ENCODE measurements around the gene CATSPER4.

CATSPER4 gene

GRCh38 chr1:26164861-26165842, 25.2 kb upstream of the CATSPER4 start:
- DNase-seq = no peak

DNA sequence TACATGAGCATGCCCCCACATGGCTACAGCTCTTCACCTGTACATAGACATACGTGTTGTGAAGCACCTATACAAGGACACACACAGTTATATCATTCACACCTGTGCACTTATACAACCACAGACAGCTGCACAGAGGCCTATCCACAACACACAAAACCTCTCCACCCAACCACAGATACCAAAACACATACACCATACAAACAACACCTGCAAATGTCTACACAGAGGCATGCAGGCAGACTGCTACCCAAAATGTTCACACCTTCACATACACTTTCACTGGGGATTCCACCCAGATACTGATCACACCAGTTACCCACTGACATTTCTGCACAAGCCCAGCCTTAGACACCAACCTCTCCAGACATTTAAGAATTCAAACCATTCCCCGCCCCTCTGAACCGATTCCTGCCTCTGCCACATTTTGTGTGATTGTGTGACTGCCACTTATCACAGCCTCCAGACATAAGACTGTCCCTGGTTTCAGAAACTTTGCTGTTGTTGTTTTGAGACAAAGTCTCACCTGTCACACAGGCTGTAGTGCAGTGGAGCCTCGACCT, 23.6 kb upstream of the CATSPER4 start:
- DNase-seq = no peak

GRCh38 chr1:26168410-26169197, 21.8 kb upstream of the CATSPER4 start, which contains the start of gene C1orf232:
C1orf232 (minus strand) TSS chr1:26168963; CDS start chr1:26168499, 464 bp downstream.
- no peak for DNase-seq

DNA sequence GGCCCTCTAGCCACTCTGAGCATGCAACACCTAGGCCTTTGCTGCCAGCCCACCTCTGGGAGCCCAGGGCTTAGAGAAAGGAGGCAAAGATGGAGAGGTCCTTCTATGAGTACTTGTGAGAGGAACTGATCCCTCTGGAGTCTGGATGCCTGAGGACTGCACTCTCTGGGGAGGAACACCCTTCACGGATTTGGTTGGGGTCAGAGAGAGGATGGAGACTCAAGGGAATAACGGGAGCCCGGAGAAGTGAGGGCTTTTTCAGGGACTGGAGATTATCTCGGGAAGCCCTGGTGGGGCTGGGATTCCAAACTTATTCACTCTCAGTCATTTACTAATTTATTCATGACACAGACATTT, 21.2 kb upstream of the CATSPER4 start:
- no peak for DNase-seq

GRCh38 chr1:26169669-26170471, 20.5 kb upstream of the CATSPER4 start, which contains the start of gene ZNF593:
ZNF593 (plus strand) TSS chr1:26169908; CDS start chr1:26169984, 76 bp downstream.
- peak; percentile 87 for DNase-seq

- DNase-seq = no peak
Measured at GRCh38 chr1:26170472-26170821, 20.0 kb upstream of the CATSPER4 start.

- no peak for DNase-seq
Measured at GRCh38 chr1:26171084-26172072, 19.0 kb upstream of the CATSPER4 start, which contains the start of gene ZNF593OS. ZNF593OS (minus strand) TSS chr1:26171832; CDS start chr1:26171661, 171 bp downstream.

DNA sequence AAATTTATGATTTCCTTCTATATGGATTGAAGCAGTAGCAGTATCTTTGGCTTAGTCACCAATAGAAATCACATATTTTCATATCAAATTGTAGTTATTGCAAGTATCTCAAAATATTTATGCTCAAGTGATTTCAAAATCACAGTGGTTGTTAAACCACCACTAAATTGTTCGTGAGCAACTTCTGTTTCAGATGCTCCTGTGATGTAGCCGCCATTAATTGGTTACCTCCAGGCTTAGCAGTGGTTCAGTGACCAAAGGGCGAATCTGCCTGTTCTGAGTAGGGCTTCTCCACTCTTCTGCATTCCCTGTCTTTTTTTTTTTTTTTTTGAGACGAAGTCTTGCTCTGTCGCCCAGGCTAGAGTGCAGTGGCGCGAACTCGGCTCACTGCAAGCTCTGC, 15.1 kb upstream of the CATSPER4 start:
- DNase-seq = no peak

DNA sequence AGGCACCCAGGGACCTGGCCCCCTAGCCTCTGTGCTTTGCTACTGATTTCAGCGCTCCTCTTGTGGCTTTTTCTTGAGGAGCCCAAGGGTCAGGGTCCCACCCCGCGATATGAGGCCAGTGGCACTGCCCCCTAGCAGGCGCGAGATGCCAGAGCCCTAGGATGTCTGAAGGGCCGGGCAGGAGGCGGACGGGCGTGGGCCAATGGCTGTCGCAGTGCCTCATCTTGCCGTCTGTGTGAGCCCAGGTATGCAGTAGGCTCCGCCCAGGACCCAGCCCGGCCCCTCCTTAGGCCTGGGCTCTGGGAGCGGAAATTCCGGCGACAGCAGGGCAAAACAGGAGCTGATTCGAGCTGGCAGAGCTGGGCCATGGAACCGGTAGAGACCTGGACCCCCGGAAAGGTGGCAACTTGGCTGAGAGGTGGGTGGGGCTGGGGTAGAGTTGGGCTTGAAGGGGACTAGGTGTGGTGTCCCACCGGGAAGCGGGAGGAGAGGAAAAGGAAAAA, 13.2 kb upstream of the CATSPER4 start, which contains the start of gene CNKSR1:
Gene CNKSR1 (plus strand): TSS at position 310 of the 503 bp plus-strand sequence. CDS start 57 bp downstream, at position 367.
- DNase-seq = no peak

GRCh38 chr1:26180010-26180506, 10.3 kb upstream of the CATSPER4 start:
- no peak for DNase-seq

GRCh38 chr1:26181586-26182382, 8.6 kb upstream of the CATSPER4 start:
- no peak for DNase-seq

DNA sequence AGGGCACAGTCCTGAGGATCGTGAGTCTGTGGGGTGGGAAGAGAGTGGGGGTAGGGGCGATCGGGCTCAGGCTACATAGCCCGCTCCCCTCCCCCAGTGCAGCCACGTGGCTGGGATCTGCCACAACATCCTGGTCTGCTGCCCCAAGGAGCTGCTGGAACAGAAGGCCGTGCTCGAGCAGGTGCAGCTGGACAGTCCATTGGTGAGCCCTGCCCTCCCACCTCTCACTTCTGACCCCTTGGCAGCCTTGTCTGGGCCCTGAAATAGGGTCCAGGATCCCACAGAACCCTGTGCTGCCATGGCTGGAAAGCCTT, 8.1 kb upstream of the CATSPER4 start:
- DNase-seq = no peak

DNA sequence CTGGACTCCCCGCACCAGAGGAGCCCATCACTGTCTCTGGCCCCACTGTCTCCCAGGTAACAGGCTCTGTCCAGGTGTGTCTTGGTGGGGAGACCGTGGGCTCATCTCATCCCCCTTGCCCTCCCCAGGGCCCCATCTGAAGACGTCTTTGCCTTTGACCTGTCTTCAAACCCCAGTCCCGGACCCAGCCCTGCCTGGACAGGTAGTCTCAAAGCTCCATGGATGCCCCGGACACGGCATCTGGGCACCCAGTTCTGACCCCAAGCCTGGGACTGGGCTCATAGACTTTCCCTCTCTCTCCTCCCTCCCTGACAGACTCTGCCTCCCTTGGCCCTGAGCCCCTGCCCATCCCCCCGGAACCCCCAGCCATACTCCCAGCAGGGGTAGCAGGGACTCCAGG, 6.3 kb upstream of the CATSPER4 start:
- DNase-seq = no peak

DNA sequence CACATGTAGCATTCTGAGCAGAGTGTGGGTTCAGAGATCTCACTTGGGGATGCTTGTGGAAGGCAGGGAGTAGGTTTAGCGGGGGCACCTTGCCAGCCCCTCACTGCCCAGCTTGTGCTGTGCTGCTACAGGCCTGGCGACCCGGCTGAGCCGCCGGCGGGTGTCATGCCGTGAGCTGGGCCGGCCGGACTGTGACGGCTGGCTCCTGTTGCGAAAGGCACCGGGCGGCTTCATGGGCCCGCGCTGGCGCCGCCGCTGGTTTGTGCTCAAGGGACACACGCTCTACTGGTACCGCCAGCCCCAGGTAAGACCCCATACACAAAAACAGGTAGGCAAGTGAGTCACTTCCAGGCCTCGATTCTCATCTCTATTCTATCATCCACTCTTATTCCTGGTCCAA, 5.5 kb upstream of the CATSPER4 start:
- no peak for DNase-seq

DNA sequence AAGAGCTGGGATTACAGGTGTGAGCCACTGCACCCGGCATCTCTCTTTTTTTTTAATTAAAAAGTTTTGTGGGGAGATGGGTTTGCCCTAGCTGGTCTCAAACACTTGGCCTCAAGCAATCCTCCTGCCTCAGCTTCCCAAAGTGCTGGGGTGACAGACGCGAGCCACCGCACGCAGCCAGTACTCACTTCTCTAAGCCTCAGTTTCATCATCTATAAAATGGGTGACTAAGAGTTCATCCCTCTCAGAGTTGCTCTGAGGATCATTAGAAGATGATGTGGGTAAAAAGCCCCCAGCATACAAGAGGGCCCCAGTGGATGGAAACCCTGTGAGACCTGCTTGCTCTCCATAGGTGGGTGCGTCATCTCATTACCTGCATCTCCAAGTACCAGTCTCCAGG, 2.5 kb upstream of the CATSPER4 start:
- DNase-seq = no peak

- DNase-seq = no peak
Measured at GRCh38 chr1:26188477-26188876, 1.9 kb upstream of the CATSPER4 start.

- DNase-seq = no peak
Measured at GRCh38 chr1:26189331-26189730, 1.1 kb upstream of the CATSPER4 start.

DNA sequence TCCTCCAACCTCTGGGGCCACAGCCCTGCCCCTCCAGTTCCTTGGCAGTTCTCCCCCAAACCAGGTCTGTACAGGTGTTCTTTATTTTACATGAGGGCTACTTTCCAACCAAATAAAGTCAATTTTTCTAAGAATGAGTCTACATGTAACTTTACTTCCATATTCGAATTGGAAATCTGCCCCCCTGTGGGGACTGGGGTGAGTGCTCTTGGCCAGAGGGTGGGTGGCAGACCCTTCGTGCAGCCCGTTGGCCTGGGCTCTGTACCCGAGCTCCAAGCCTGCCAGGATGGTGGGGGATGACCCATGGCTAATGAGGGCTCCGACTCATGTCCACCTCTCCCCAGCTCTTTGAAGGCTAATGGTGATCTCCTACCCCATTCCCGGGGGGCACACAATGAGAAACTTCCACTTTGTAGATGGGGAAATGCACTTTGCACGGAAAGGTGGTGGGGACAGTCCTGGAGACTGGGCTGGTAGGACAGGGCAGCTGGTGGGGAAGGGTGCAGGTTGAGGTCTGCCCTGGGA, 589 bp upstream of the CATSPER4 start:
- DNase-seq = no peak

GRCh38 chr1:26191739-26192138, 1.3 kb downstream of the CATSPER4 start:
- DNase-seq = no peak

GRCh38 chr1:26195805-26196204, 5.4 kb downstream of the CATSPER4 start:
- no peak for DNase-seq
